HL-60/S4 (cell line): ENCODE measurements around the gene RAB9A.

Experiments used
- in situ Hi-C: fragments of 300-500 bp; cut with MboI; formaldehyde crosslinking; loops from 2 replicates; pipeline ENCODE4 v1.14.3; 2022; ENCODE audit warnings: low sequenced_read_pairs

RAB9A gene, protein sequence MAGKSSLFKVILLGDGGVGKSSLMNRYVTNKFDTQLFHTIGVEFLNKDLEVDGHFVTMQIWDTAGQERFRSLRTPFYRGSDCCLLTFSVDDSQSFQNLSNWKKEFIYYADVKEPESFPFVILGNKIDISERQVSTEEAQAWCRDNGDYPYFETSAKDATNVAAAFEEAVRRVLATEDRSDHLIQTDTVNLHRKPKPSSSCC

DNA sequence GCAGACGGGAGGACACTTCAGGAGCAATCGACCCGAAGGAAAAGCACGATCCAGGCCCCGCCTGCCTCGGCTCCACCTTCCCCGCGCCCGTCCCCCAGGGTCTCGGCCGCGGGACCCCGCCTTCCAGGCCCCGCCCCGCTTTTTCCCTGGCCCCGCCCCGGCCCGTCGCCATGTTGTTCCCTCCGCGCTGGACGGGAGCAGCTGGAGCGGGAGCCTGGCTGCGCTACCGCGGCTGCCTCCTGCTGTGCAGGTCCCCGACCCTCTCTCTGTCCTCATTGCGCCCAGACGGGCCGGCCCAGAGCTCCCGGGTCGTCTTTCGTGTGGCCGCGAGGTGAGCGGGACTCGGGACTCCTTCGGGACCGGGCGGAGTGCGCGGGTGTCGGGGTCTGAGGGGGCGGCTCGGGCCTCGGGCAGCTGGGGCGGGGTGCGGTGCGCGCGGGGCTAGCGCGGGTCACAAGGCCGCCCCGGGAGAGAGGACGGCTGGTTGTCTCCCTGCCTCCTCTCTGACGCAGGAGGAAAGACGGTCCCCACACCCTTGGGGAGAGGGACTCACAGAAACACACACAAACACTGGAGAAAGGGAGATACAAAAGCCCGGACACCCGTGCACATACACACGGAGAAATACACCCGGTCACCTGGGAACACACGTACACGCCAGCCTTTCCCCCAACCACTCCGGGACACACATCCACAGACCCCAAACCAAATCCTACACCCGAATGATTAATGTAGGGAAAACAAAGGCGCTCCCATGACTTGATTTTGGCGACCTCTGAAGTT lies at the start of gene RAB9A:
Gene RAB9A (plus strand): TSS at position 171 of the 783 bp plus-strand sequence. CDS start 19,619 bp downstream, outside the sequence.
- in situ Hi-C loops, result no loop called here

DNA sequence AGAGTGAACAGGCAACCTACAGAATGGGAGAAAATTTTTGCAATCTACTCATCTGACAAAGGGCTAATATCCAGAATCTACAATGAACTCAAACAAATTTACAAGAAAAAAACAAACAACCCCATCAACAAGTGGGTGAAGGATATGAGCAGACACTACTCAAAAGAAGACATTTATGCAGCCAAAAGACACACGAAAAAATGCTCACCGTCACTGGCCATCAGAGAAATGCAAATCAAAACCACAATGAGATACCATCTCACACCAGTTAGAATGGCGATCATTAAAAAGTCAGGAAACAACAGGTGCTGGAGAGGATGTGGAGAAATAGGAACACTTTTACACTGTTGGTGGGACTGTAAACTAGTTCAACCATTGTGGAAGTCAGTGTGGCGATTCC lies 47.2 kb upstream of the RAB9A start:
- in situ Hi-C loops, result loop anchor here (25.0 kb wide), 1 partner anchor 129 kb away; no protein-coding TSS in a partner anchor

DNA sequence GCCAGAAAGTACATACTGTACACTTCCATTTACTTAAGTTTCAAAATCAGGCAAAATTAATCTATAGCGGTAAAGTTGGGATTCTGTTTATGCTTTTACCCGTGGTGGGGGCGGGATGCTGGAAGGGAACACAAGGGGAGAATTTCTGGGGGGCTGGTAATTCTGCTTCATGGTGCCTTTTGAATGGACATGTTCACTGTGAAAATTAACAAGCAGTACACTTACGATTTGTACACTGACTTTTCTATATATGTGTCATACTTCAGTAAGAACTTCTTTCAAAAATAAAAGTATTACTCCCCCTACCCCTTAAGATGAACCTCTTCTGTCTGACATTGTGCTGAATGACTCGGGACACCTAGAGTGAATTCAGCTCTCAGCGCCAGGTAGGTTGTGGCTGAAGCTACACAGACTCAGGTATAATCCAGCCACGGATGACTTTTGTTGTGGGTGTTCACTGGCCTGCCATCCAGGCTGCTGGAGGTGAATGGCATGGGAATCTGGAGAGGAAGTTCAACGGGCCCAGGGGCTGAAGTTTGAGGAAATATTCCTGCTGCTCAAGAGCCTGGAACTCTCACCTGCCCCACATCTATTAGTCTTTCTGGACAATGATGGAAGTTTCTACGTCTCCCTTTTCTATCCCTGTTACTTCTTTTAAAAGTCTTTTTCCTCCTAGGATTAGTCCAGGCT lies 43.3 kb upstream of the RAB9A start:
- in situ Hi-C loops, result loop anchor here (25.0 kb wide), 1 partner anchor 133 kb away; no protein-coding TSS in a partner anchor

DNA sequence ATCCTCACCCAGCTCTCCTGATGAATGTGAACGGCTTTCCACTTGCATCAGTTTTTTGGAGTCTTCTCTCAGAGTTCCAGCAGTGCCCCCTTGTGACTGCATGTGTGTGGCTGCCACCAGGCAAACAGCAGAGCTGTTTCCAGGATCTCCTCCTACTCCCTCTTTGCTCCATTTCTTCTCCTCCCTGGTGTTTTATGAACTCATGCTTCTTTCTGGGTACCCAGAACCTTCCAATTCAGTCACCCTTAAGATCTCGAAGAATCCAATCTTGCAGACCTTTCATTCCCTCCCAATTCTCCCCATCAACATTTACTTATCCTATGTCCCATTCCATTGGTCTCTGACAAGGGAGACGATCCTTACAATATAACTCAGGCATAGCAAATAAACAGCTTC lies 42.8 kb upstream of the RAB9A start:
- in situ Hi-C loops, result loop anchor here (25.0 kb wide), 1 partner anchor 134 kb away; no protein-coding TSS in a partner anchor

DNA sequence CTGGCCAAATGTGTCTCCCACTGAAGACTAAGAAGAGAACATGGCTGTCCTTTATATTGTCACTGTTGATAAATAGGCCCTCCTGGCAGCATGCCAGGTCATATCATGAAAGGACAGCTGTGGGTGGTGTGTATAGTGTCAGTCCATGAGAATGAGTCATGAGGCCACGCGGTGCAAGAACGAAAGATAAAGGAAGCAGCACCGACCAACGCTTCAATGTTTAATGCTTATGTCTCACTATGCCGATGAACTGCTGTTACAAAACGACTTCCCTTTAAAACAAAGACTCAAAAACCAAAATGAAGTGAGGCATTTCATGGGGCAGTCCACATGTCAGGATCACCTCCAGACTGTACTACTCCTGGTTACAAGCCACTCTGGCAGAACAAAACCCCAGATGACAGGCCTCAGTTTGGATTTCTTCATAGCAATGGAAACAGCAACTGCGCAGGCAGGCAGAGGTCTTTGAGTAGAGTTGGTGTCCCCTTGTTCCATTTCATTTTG lies 41.2 kb upstream of the RAB9A start:
- in situ Hi-C loops, result loop anchor here (25.0 kb wide), 1 partner anchor 135 kb away; no protein-coding TSS in a partner anchor

DNA sequence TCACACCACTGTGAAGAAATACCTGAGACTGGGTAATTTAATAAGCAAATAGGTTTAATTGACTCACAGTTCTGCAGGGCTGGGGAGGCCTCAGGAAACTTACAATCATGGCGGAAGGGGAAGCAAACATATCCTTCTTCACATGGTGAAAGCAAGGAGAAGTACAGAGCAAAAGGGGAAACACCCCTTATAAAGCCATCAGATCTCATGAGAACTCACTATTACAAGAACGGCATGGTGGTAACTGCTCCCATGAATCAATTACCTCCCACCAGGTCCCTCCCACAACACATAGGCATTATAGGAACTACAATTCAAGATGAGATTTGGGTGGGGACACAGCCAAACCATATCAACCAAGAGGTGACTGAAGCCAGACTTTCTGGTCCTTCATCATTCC lies 40.6 kb upstream of the RAB9A start:
- in situ Hi-C loops, result loop anchor here (25.0 kb wide), 1 partner anchor 136 kb away; no protein-coding TSS in a partner anchor

DNA sequence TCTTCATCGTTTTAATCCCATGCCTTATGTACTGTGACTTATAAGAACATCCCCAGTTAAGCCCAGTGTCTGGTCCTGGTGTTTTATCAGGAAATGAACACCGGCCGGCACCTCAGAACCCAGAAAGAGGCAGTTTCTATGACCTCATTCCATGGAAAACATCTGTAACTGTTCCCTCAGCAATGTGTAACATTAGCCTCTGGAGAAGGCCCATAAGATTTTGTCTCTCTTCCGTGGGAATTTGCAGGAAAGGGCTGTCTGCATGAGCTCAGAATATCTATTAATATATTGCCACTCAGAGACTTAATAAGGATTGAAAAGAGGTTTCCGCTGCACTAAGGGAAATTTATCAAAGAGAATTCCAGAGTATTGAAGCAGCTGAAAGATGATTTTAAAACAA lies 39.1 kb upstream of the RAB9A start:
- in situ Hi-C loops, result loop anchor here (10.0 to 25.0 kb wide), 2 partner anchors 95 to 138 kb away; no protein-coding TSS in a partner anchor

DNA sequence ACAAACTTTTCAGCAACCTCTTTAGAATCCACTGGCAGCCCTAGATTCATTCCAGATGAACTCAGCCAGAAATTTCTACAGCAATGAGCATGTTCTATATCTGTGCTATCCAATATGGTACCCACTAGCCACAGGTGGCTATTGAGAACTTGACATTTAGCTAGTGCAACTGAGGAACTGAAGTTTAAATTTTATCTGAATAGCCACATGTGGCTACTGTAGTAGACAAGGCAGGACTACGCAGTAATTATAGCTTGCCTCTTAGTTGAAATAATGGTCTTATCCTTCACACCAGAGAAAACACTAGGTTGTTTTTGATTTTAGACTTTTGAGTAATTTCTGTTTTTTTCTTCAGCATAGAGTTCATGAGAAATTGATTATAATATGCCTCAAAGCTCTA lies 38.6 kb upstream of the RAB9A start:
- in situ Hi-C loops, result loop anchor here (10.0 kb wide), 1 partner anchor 94 kb away; no protein-coding TSS in a partner anchor

DNA sequence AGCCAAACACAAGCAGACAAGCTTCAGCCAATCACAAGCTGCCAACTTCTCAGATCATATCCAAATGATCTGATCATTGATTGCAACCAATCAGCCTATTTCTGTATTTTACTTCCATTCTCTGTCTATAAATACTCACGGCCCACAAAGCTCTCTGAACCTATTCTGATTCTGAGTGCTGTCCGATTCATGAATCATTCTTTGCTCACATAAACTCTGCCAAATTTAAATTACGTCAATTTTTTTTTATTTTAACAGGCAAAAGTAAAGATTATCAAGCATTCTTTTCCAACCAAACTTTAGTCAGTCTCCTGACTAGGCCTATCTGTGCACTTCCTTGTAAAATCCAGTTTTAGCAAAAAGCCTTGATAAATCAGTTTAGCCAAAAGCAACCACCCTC lies 37.8 kb upstream of the RAB9A start:
- in situ Hi-C loops, result loop anchor here (10.0 kb wide), 1 partner anchor 94 kb away; no protein-coding TSS in a partner anchor

DNA sequence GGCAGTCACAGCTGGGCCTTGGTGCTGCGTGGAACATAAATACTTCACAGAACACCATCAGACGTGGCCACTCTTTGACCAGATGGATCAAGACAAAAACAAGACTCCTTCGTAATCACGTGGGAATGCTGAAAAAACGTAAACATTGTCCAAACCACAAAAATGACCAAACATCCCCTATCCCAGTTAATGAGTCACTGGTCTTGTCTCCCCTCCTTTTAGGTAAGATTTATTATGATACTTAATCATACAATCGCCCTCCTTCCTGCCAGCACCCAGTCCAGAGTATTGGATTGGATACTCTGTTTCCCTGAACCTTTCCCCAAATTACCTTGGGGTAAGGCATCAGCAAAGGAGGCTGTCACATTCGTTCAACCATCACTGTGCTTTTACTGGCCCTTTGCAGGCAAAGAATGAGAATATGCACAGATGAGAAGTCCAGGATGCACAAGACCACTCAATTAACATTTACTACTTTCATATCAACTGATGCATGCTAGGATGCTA lies 36.6 kb upstream of the RAB9A start:
- in situ Hi-C loops, result loop anchor here (10.0 kb wide), 1 partner anchor 92 kb away; no protein-coding TSS in a partner anchor

DNA sequence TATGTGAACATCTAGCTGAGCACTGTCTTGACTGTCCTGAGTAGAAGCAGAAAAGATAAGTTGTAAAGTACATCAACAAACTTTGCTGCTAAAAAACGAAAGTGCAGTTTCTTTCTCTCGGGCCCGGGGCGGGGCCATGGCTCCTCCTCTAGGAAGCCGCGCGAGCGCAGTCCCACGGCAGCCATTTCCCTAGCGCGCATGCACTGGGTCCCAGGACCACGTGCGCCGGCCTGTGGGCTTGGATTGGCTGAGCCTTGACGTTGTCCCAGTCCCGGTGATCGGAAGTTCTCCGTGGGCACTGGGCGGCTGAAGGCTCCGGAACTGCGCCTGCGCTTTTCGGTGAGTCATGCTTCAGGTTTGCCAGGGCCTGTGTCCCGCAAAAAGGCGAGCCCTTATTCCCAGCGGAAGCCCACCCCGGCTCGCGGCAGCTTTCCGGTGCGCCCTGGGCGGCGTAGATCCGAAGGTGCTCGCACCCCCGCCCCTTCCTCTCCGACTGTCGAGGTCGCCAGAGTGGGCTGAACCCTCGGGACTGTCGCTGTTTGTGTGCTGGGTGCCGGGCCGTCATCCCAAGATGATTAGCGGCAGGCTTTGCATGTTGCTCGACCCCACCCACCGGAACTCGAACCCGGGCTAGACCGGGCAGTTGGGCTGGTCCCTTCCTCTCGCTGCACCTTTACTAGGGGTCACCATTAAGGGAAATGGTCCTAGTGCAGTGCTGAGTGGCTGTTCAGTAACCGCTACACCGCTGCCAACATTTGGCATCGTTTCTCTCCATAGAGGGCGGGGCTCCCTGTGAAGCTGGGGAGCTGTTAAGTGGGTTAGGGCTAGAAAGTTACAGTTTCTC lies 35.9 kb upstream of the RAB9A start, which contains the start of gene TCEANC:
Gene TCEANC (plus strand): TSS at position 292 of the 844 bp plus-strand sequence. CDS start 9,368 bp downstream, outside the sequence.
- in situ Hi-C loops, result loop anchor here (10.0 kb wide), 1 partner anchor 92 kb away; no protein-coding TSS in a partner anchor

DNA sequence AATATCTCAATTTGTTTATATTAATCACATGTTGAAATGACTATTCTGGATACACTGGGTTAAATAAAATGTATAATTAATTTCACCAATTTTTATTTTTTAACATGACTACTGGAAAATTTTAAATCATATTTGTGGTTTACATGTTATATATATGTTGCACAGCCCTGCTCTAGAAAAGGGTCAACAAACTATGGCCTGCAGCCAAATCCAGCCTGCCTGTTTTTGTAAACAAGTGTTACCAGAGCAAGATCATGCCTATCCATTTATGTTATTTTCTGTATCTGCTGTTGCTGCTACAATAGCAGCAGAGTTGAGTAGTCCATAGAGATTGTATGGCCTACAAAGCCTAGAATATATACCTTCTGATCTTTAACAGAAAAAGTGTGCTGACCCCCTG lies 34.8 kb upstream of the RAB9A start:
- in situ Hi-C loops, result loop anchor here (10.0 kb wide), 1 partner anchor 91 kb away; no protein-coding TSS in a partner anchor

DNA sequence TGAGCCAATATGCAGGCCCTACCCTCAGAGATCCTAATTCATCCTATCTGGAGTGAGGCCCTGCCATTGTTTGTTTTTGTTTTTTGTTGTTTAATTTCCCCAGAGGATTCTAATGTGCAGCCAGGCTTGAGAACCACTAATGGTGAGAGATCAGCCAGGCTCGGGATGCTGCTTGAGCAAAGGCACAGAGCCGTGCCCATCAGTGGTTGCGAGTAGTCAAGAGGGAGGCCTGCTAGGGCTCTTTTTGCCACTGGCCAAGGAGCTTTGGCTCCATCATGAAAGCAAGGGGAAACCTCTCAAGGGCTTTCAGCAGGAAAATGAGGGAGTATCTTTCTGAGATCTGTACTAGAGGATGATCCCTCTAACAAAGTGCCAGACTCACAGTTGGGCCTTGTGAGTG lies 33.3 kb upstream of the RAB9A start:
- in situ Hi-C loops, result loop anchor here (10.0 kb wide), 1 partner anchor 89 kb away; no protein-coding TSS in a partner anchor

DNA sequence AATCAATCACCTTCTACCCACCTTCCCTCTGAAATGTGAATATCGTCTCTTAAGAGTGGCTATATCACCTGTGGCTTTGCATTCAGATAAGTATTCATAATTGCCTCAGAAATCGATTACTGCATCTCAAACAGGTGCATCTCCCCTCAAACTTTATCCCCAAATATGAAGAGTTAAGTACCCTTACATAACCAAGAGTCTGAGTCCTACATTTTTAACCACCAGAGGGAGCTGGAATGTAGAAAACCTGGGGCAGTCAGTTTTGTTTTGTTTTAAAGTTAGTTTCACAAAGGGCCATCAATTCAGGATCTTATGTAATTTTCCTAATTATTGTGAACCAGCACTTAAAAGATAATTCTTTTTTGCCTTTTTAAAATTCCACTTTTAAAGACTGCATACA lies 30.3 kb upstream of the RAB9A start:
- in situ Hi-C loops, result loop anchor here (10.0 kb wide), 1 partner anchor 86 kb away; no protein-coding TSS in a partner anchor

DNA sequence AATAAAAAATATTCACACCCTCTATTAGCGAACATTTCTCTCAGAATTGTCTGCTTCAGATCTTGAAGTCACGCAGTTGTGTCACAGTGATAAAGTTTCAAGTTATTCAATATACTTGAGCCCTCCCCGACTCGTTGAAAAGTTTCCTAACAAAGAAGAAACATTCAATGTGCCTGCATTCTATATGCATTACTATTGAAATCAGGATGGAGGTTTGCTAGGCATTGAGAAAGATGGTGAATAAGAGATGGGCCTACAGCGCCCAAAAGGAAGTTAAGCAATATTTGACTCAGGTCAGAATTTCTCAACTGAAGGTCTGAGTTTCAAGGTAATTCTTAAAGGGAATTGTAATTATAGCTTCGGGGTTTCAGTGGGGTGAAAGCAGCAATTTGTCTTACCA lies 29.9 kb upstream of the RAB9A start:
- in situ Hi-C loops, result loop anchor here (10.0 kb wide), 1 partner anchor 86 kb away; no protein-coding TSS in a partner anchor

DNA sequence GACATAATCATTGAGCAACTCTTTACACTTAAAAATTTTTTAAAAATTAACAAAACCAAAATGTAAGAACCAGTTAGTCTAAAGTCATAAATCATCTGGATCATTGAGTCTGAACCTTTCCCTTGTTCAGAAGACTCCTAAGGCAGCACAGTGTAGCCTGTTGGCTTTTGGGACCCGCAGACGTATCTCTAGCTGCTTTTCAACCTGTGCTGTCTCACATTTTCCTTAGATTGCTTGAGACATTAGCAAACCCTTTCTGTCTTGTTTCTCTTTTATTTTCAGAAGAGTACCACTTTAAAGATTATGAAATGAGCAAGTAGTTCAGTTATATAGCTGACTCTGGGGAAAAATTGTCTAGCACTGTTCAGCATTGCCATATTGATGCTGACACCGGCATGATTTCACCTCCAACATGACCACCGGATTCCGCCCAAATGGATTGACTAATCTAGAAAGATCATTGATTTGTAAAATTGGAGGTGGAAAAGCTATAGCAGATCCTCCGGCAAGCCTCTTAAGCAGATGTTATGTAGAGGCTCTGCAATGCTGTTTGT lies 27.1 kb upstream of the RAB9A start:
- in situ Hi-C loops, result no loop called here

DNA sequence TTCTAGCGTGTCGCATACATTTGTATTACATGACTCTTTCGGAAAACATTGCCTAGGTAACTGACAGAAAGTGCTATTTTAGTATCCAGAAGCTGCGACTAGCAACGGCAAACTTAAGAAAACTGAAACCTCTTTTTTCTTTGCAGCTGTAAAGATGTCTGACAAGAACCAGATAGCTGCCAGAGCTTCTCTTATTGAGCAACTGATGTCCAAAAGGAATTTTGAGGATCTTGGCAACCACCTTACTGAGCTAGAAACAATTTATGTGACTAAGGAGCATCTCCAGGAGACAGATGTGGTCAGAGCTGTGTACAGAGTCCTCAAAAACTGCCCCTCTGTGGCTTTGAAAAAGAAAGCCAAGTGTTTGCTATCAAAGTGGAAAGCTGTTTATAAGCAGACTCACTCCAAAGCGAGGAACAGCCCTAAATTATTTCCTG lies 26.6 kb upstream of the RAB9A start:
- in situ Hi-C loops, result no loop called here

DNA sequence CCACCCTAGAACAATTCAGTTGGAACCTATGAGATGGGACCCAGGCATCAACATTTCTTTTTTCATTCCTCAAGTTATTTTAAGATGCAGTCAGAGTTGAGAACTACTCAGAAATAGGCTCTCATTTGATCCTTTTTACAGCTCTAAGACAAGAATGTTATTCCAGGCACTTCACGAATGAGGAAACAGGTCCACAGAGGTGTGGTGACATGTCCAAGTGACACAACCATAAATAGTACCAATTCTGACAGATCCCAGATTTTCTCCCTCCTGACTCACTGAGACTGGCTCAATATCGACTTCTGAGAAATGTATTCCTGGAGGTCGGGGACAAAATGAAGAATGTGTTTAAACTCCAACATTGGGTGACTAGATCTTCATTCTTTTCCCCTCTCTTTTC lies 24.9 kb upstream of the RAB9A start:
- in situ Hi-C loops, result no loop called here

DNA sequence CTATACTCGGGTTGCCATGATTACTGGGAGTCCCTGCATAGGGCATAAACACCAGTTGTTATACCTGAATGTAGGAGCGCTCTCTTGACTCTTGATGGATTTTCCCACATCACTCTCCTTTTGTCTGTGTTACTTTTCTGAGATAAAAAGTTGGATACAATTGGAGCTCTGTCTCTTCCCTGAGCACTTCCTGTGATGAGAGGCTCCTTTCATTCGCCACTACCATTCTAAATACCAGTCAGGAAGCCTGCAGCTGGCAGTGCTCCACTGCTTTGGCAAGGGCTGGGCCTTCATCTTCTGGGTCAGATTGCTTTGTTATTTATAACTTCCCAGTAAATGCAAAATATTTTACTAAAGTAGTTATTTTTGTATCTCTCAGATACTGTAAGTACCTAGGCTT lies 22.1 kb upstream of the RAB9A start:
- in situ Hi-C loops, result no loop called here
